GM19467 (cell line): Measurements from ENCODE around the gene SMTN.
"Not testable (repeated sequence)": the region's sequence is repeated elsewhere in the genome, so short reads cannot be mapped to it uniquely, and the experiment has no call there.

Experiments
- ATAC-seq: cut with Tn5 transposase; IDR thresholded peaks from one replicate; pipeline ENCODE4 v1.9.1; 2021; ENCODE audit warnings: mild to moderate bottlenecking, moderate library complexity; ENCODE audit not compliant: unreplicated experiment

The SMTN gene

DNA sequence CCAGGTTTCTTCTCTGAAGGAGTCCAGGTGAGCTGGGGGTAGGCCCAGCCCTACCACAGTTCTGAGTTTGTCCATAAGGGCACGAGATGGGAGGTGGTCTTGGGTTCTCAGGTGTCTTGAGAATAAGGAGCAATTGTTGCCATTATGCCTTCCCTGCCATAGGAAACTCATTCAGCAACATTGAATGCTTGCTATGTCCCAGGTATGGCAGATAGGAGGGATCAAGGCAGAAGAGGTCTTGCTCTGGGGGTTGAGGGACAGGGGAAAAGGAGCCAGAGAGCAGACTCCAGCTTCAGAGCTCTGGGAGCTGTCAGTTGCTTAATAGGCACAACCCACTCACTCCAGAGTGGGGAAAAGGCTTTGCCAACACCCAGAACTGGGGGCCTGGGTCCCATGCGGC is 22.0 kb downstream of the SMTN start:
- ATAC-seq, result no peak

DNA sequence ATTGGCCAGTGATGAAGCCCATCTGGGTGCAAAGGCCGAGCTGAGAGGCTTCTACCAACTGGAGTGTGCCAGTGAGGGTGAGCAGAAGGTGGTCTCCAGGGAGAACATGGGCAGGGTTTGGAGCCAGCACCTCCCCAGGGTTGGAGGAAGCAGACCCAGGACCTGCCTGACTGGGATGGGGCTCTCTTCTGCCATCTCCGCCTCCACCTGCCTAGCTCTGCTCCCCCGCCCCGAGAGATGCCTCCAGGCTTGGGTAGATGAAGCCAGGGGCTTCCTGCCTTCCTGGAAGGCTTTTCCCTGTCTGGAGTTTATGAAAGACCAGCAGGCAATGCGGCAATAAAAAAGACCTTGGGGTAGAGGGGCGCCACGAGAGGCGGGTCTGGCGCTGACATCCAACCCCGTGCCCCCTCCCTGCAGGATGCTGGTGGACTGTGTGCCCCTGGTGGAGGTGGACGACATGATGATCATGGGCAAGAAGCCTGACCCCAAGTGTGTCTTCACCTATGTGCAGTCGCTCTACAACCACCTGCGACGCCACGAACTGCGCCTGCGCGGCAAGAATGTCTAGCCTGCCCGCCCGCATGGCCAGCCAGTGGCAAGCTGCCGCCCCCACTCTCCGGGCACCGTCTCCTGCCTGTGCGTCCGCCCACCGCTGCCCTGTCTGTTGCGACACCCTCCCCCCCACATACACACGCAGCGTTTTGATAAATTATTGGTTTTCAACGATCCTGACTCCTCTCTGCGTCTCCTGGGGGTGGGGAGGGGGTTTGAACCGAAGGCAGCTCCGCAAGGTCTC is 23.0 kb downstream of the SMTN start:
- no peak for ATAC-seq

DNA sequence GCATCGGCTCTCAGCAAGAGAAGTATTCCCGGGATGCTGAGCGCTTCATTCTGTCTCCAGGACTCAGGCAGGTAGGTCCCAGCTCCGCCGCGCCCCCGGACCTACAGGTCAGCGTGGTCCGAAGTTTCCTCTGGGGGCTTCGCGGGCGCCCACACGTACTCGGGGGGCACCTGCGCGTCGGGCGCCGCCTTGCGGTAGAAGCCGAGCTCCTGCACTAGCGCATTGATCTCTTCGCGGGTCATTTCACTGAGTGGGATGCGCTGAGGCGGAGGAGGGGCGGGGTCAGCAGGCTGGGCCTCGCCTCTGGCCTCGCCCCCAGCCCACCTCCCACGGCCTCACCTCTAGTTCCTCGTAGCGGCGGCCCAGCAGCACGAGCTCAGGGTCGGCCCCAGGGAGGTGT is 23.8 kb downstream of the SMTN start:
- no peak for ATAC-seq

GRCh38 chr22:31105282-31105929 is 24.3 kb downstream of the SMTN start:
- no peak for ATAC-seq

DNA sequence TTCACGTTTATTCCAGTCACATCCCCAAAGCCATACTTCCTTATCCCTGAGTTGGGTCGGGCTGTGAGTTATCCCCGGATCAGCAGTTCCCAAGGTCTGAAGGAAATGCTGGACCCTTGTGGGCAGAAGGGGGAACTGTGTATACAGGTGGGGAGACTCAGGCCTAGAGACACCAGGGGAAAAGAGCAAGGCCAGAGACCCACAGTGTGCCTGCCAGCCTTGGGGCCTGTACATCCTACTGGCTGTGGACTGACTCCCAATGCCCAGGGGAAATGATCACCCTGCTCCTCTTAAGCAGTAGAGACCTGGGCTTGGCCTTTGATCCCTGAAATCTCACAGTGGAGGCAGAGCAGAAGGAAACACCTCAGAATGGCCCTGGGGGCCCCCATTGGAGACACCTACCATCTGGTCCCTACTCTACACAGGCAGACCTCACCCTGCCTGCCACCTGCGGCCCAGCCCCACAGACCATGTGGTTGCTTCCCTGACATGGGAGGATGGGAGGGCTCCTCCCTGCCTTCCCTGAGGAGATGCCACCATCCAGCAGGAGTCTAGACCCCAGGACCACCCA is 25.0 kb downstream of the SMTN start:
- ATAC-seq, result no peak

- no peak for ATAC-seq
Observed at GRCh38 chr22:31106731-31107177, 25.6 kb downstream of the SMTN start.

GRCh38 chr22:31107178-31107893 is 26.2 kb downstream of the SMTN start, which contains the start of gene SELENOM:
Gene SELENOM (minus strand): TSS chr22:31107568. CDS start chr22:31107505, 63 bp downstream.
- ATAC-seq, result peak; percentile 77

DNA sequence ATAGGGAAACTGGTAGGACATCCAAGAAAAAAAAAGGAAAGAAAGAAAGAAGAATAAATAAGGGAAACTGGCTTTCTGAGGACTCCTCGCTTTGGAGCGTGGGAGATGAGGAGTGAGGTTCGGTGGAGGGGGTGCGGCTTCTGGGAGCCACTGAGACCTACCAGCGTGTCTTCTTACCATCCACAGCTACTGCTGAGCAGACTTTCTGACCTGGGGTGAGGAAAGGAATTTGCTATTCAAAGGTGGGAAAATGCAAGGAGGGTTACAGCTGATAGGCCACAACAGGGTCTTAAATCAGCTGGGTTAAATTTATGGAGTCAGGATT is 26.7 kb downstream of the SMTN start:
- ATAC-seq, result peak; percentile 11

DNA sequence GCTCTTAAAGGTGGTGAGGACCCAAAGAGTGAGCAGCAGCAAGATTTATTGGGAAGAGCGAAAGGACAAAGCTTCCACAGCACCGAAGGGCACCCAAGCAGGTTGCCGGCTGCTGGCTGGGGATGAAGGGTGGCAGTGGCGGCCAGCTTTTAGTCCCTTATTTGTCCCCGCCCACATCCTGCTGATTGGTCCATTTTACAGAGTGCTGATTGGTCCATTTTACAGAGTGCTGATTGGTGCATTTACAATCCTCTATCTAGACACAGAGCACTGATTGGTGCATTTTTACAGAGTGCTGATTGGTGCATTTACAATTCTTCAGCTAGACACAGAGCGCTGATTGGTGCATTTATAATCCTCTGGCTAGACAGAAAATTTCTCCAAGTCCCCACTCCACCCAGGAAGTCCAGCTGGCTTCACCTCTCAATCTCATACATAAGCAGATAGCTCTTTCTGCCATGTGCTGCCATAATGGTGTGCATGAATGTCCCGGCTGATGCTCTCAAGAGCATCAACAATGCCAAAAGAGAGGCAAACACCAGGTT is 31.5 kb downstream of the SMTN start:
- ATAC-seq, result not testable (repeated sequence)

GRCh38 chr22:31118046-31118820 is 37.1 kb downstream of the SMTN start:
- no peak for ATAC-seq

DNA sequence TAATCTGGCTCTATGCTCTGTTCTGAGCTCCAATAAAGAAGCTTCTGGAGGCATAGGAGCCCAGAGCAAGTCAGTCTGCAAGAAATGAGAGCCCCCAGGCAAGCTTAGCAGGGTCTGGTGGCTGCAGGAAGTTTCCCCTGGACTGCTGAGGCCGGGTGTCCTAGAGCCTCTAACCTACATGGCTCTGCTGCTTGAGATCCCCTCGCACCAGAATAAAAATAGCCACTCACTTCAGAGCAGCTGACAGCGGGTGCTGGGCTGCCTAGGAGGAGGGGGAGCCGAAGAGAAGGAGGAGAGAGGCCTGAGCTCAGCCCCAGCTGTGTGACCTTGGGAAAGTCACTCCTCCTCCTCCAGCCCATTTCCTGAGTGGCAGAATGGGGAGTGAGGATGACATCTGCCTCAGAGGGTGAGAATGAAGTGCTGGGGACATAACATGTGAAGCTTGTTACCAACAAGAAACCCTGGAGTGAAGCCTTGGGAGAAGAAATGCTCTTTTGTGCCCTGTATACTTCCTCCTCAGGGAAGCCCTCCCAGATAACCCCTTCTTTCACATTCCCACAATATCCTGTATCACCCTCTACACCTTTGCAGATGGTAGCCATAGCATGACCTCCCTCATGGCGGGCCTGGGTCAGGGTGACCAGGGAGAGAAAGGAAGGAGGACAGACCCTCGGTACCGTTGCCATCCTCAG is 38.1 kb downstream of the SMTN start:
- no peak for ATAC-seq

DNA sequence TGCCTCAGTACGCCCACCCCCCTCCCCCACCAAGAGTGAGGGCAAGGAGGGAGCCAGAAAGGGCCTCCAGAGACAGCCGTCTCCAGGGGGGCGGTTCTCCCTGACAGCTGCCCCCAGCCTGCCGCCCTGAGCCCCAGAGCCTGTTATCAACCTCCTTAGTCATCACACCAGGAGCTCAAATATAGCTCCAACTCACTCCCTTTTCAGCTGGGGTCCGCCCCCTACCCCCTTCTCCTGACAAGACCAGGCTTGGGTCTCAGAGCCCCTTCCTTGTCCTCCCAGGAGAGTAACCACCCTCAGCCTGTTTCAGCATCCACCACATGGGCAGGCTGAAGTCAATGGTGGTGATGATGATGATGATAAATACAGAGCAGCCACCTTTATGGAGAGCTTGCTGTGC is 39.1 kb downstream of the SMTN start:
- ATAC-seq, result no peak

GRCh38 chr22:31120642-31121041 is 39.5 kb downstream of the SMTN start:
- ATAC-seq, result no peak

DNA sequence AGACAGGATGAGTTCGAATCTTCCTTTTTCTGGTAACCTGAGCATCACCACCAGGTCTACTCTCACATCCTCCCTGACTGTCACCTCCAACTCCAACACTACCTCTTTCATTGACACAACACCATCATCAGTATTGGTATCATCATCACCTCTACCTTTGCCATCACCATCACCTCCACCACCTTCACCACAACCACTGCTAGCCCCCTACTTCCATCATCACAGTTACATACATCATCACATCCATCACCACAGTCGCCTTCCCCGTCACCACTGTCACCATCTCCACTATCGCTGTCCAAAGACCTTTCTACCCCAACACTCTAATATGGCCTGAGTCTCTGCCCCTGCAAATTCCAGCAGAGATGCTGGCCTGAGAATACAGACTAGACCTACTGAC is 40.3 kb downstream of the SMTN start:
- no peak for ATAC-seq

GRCh38 chr22:31122196-31122531 is 41.0 kb downstream of the SMTN start:
- ATAC-seq, result no peak

- ATAC-seq, result no peak
Observed at GRCh38 chr22:31122532-31123291, 41.6 kb downstream of the SMTN start, which contains the start of gene INPP5J. Gene INPP5J (plus strand): TSS chr22:31122966. CDS start chr22:31123015, 49 bp downstream.

DNA sequence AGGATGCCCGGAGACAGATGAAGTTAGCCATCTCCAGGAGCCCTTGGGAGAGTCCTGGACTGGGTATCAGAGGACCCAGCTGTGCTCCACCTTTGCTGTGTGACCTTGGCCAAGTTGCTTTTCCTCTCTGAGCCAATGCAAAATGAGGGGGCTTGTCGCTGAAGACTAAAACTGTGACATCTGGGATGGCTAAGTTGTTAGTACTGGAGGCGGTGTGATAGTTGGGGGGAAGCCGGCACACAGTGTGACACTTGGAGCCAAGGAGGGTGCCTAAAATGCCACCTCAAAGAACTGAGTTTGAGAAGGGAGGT is 42.1 kb downstream of the SMTN start:
- ATAC-seq, result no peak

DNA sequence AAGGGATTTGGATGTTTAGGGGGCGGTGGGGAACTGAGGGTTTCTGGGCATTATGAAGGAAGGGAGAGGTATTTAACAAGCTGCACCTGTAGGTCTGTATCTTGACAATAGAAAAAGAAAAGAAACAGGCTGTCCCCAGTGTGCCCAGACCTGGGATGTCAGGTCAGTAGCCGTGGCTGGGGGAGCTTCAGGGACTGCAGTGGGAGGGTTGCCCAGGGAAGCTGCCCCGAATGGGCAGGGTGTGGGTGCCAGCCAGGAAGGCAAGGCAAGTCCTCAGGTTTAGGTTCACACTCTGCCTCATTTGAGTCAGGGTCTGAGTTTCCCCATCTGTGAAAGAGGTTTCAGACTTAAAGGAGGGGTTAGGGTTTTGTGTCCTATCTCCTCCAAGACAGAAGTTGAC is 43.2 kb downstream of the SMTN start:
- no peak for ATAC-seq

GRCh38 chr22:31124811-31125465 is 43.8 kb downstream of the SMTN start:
- ATAC-seq, result no peak
